ENCODE data around the gene CCT6A.
"Not testable (repeated sequence)": the region's sequence is repeated elsewhere in the genome, so short reads cannot be mapped to it uniquely, and the experiment has no call there.

The CCT6A gene

DNA sequence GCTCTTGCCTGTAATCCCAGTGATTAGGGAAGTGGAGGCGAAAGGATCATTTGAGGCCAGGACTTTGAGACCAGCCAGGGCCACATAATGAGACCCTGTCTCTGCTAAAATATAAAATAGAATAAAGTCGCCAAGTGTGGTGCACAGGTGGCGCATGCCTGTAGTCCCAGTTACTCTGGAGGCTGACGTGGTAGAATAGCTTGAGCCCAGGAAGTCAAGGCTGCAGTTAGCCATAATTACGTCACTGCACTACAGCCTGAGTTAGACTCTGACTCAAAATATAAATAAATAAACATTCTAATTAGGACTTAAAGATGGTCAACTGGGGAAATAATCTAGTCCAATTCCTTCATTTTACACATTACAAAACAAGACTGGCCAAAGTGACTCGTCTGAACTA is 53.9 kb downstream of the CCT6A start:
- DNase-seq = peak; percentile 68 to 73
- TF ChIP-seq GATA1 (IDR thresholded peaks at IDR 0.05; ENCODE audit: low read depth, low read length) (no peak), POLR2A (IDR thresholded peaks at IDR 0.05; ENCODE audit: low read length) (no peak)

DNA sequence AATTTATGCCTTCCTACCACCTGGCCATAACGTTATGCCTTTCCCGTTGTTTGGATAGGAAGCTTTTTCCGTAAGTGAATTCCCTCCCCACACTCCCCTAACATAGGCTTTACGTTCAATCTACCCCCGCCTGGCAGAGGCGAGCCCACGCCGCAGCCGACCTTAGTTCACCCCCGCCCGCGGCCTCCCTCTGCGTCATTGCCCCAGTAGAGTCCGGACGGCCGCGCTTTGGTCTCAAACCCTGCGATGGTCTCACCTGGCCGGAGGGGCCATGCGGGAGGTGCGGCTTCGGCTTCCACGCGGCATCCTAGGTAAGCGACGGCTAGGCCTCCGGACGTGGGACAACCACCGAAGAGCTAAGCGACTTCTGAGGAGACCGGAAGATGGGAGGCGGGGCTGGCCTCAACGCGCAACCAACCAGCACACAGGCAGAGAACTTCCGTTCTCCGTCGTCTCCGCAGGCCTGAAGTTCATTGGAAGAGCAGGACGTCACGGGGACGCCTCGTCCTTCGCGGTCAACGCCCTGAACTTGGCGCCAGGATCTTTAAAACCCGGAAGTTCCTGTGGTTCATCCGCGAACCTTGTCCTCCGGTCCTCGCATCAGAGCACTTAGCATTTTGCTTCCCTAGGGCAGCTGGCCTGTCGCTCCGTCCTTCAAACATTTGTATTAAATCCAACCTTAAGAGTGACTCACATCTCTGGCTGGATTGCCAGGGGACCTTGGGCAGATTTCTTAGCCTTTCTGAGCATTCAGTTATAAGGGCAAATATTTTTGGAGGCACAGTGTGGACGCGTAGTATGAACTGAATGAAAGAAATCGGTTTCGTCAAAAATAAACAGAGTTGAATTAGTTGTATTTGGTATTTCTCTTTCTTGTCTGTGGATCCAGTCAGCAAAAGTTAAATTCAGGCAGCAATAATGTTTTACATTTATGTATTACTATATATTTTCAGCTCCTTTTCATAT is 54.8 kb downstream of the CCT6A start, which contains the start of gene CHCHD2:
TSS of gene CHCHD2 (minus strand) at position 369 of the 966 bp plus-strand sequence. CDS start at position 306, 63 bp downstream.
- peak; percentile 97 to 99 for DNase-seq
- peak; percentile 91 for TF ChIP-seq POLR2A (IDR thresholded peaks at IDR 0.05; ENCODE audit: low read length)
- TF ChIP-seq GATA1 (IDR thresholded peaks at IDR 0.05; ENCODE audit: low read depth, low read length) = no peak

DNA sequence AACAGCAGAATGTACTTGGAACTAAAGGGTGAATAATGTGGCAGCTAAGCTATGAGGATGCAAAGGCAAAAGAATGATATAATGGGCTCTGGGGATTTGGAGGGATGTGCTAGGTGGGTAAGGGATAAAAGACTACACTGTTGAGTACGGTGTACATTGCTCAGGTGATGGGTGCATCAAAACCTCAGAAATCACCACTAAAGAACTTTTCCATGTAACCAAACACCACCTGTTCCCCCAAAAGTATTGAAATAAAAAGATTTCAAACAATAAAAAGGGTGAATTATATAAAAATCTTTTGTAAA is 56.3 kb downstream of the CCT6A start:
- TF ChIP-seq POLR2A (IDR thresholded peaks at IDR 0.05; ENCODE audit: low read length) = no peak
- no peak for TF ChIP-seq GATA1 (IDR thresholded peaks at IDR 0.05; ENCODE audit: low read depth, low read length)
- no peak for DNase-seq

DNA sequence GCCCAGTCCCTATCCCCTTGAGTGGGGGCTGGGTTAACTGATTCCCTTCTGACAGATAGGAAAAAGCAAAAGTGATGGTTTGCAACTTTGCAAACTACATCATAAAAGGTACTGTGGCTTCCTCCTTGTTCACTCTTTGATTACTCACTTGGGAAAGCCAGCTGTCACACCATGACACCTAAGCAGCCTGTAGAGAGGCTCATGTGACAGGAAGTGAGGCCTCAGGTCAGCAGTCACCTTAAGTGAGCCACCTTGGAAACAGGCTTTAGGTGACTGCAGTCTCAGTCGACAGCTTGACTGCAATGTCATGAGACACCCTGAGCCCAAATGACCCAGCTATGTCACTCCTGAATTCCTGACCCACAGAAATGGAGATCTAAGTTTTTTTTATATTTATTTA is 59.0 kb downstream of the CCT6A start:
- no peak for DNase-seq
- no peak for TF ChIP-seq GATA1 (IDR thresholded peaks at IDR 0.05; ENCODE audit: low read depth, low read length)
- no peak for TF ChIP-seq POLR2A (IDR thresholded peaks at IDR 0.05; ENCODE audit: low read length)

DNA sequence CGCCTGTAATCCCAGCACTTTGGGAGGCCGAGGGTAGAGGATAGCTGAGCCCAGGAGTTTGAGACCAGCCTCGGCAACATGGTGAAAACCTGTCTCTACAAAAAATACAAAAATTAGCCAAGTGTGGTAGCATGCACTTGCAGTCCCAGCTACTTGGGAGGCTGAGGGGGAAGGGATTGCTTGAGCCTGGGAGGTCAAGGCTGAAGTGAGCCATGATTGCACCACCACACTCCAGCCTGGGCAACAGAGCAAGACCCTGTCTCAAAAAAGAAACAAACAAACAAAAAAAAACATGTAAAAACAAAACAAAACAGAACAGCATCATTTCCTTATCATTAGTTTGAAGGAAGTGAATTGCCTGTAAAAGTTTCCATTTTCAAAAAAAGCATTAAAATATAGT is 60.7 kb downstream of the CCT6A start:
- DNase-seq = not testable (repeated sequence)
